K562 (cell line): ENCODE measurements around the gene IP6K3. TPM values are rescaled to one million over a fixed set of nuclear protein-coding genes. Genes with fewer than 3 reads are reported as not detected.

Source experiments
- ATF6 ChIP-seq: sonication (generic); formaldehyde crosslinking; IDR thresholded peaks from 2 replicates; pipeline ENCODE4 v1.4.0; 2020; ENCODE audit warnings: mild to moderate bottlenecking, missing genetic modification reagents
- BCOR ChIP-seq: fragments of 450-650 bp; IDR thresholded peaks from 2 replicates; pipeline ENCODE4 v1.6.1; 2016
- CC2D1A ChIP-seq: fragments of 450-650 bp; IDR thresholded peaks from 2 replicates; pipeline ENCODE4 v1.6.1; 2017; ENCODE audit warnings: mild to moderate bottlenecking
- CREM ChIP-seq: IDR thresholded peaks from 2 replicates; pipeline ENCODE4 v1.6.1; 2014; ENCODE audit warnings: antibody characterized with exemption, low read depth
- FOXP4 ChIP-seq: sonication (generic); formaldehyde crosslinking; IDR thresholded peaks from 2 replicates; pipeline ENCODE4 v1.8.0; 2022; ENCODE audit warnings: mild to moderate bottlenecking, missing genetic modification reagents, borderline replicate concordance
- KAT8 ChIP-seq: fragments of 450-650 bp; IDR thresholded peaks from 2 replicates; pipeline ENCODE4 v1.6.1; 2016; ENCODE audit warnings: low read depth, mild to moderate bottlenecking
- KDM1A ChIP-seq, 2 experiments: fragments of 450-650 bp; IDR thresholded peaks; 2 replicates each; pipeline ENCODE4 v1.6.1; 2016; ENCODE audit warnings: mild to moderate bottlenecking in 2 of 2
- LARP7 ChIP-seq: fragments of 450-650 bp; IDR thresholded peaks from 2 replicates; pipeline ENCODE4 v1.6.1; 2016
- MEIS2 ChIP-seq: fragments of 450-650 bp; IDR thresholded peaks from 2 replicates; pipeline ENCODE4 v1.6.1; 2014; ENCODE audit warnings: mild to moderate bottlenecking; ENCODE audit not compliant: partially characterized antibody
- NFYB ChIP-seq: IDR thresholded peaks from 2 replicates; pipeline ENCODE4 v1.6.1; 2011; ENCODE audit warnings: mild to moderate bottlenecking, moderate library complexity; ENCODE audit not compliant: insufficient read length; ENCODE audit errors: extremely low read depth
- PHF20 ChIP-seq: fragments of 450-650 bp; IDR thresholded peaks from 2 replicates; pipeline ENCODE4 v1.6.1; 2018; ENCODE audit not compliant: partially characterized antibody
- SMARCA5 ChIP-seq: fragments of 450-650 bp; IDR thresholded peaks from 2 replicates; pipeline ENCODE4 v1.6.1; 2016
- SMC3 ChIP-seq: conservative IDR thresholded peaks from 2 replicates; pipeline ENCODE4 v1.6.1; 2011; ENCODE audit warnings: low read depth, low read length, improper control_type of control experiment; ENCODE audit not compliant: insufficient read depth
- SRF ChIP-seq, 2 experiments: fragments of 250-450, 450-650 bp in 1 of 2; sonication (Bioruptor Pico) in 1 of 2; sonication (generic) in 1 of 2; formaldehyde crosslinking; IDR thresholded peaks; 2 replicates each; pipeline versions ENCODE4 v1.5.0 to v1.5.1; 2020 to 2022; ENCODE audit warnings: mild to moderate bottlenecking in 1 of 2, missing genetic modification reagents in 1 of 2
- VEZF1 ChIP-seq: fragments of 200-800 bp; sonication (Bioruptor generic); IDR thresholded peaks from 2 replicates; pipeline ENCODE4 v1.6.1; 2017; ENCODE audit warnings: missing genetic modification characterization, missing compliant biosample characterization
- ZFP36 ChIP-seq: fragments of 150-350 bp; IDR thresholded peaks from 2 replicates; pipeline ENCODE4 v1.6.1; 2018; ENCODE audit warnings: low read length, low read depth; ENCODE audit not compliant: partially characterized antibody
- ZKSCAN1 ChIP-seq: fragments of 150-350 bp; IDR thresholded peaks from 2 replicates; pipeline ENCODE4 v1.6.1; 2016; ENCODE audit warnings: low read depth, low read length
- ZNF324 ChIP-seq: fragments of 250-450 bp; sonication (Bioruptor Pico); IDR thresholded peaks from 2 replicates; pipeline ENCODE4 v1.4.0; 2020; ENCODE audit warnings: mild to moderate bottlenecking
- ZNF384 ChIP-seq: IDR thresholded peaks from 2 replicates; pipeline ENCODE4 v1.6.1; 2012; ENCODE audit warnings: low read depth, low read length, improper control_type of control experiment
- polyA plus RNA-seq, 8 experiments: library from polyadenylated mRNA; depleted of rRNA in 4 of 8; stranded (reverse) in 5 of 8; unstranded in 3 of 8; fragments of >200 nt; fragmentation: Nextera tagmentation in 2 of 8; fragmentation: Illumina TruSeq in 1 of 8; extraction: Ambion mirVana in 2 of 8; extraction: Trizol in 1 of 8; gene quantifications; 2 replicates each; pipeline versions ENCODE4 v1.2.1 to v1.2.3, GENCODE V29; 2011 to 2014; ENCODE audit warnings: inconsistent platforms in 1 of 8, missing spikeins in 1 of 8
- total RNA-seq, 7 experiments: library from RNA; depleted of rRNA in 6 of 7; stranded (reverse); fragments of >200 nt in 6 of 7; fragmentation: Illumina TruSeq in 2 of 7; extraction: Trizol in 2 of 7; gene quantifications; 2 replicates each; pipeline versions ENCODE4 v1.2.1 to v1.2.3, GENCODE V29; 2011 to 2021; ENCODE audit warnings: low replicate concordance in 1 of 7
- TF ChIP-seq, protein P1 (sequence below): fragments of 450-650 bp; IDR thresholded peaks from 2 replicates; pipeline ENCODE4 v1.6.1; 2017; ENCODE audit warnings: antibody characterized with exemption, mild to moderate bottlenecking

Gene IP6K3
- total and polyA plus RNA-seq, 9 of the 15 experiments (the other 6 are each of a cell fraction or from before 2014, with no cell fraction given), result not detected

DNA sequence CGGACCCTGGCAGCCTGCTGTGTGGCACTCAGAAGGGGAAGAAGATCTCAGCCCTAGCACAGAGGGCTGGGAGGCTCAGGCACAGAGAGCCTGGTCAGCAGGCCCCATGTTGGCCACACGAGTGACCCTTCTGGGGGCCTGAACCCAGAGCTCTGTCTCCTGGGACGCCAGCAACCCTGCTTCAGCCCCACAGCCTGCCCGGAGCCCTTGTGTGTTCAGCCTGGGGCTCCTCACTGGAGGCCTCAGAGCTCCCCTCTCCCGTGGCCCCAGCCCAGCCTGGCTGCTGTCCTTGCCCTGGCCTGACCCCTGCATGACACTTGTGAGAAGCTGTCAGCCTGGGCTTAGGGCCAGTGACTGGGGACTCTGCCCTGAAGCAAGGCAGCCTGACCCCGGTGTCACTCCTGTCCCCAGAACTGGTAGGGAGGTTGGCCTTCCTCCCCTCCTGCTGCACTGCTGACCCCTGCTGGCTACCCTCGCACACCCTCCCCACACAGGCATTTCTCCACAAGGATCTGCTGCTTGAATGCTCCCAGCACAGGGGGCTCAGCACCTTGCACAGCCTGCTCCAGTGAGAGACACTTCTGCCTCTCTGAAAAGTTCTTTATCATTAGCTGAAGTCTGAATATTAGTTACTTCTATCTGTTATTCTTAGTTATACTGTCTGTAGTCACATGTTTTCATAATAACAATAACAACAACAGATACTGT, 15.4 kb upstream of the IP6K3 start (continued):
- no peak for TF ChIP-seq NFYB
- no peak for TF ChIP-seq ZNF384
- peak in 1 of 2 experiments; percentile 82; a peak in 1 of 4 replicates for TF ChIP-seq SRF (CRISPR knock-in tag; IDR thresholded peaks at IDR 0.05)
- TF ChIP-seq ZNF324, result no peak
- TF ChIP-seq SMARCA5, result 0 out of 2 replicates have a peak, but pooled peaks have one; percentile 19
- peak; percentile 80 for TF ChIP-seq BCOR
- TF ChIP-seq CREM, result peak; percentile 52
- no peak for TF ChIP-seq PHF20
- TF ChIP-seq ZKSCAN1, result no peak
- TF ChIP-seq ATF6 (CRISPR knock-in tag), result no peak
- TF ChIP-seq ZFP36, result peak; percentile 77
- no peak for TF ChIP-seq KDM1A (IDR thresholded peaks at IDR 0.05)
- no peak for TF ChIP-seq KAT8
- peak; percentile 90 for TF ChIP-seq CC2D1A
- TF ChIP-seq VEZF1 (CRISPR knock-in tag), result peak; percentile 38
- peak; percentile 76 for TF ChIP-seq MEIS2
- TF ChIP-seq LARP7, result 0 out of 2 replicates have a peak, but pooled peaks have one; percentile 24
- peak; percentile 96 for TF ChIP-seq SMC3
- no peak for TF ChIP-seq FOXP4 (CRISPR knock-in tag)
- TF ChIP-seq, protein P1, sequence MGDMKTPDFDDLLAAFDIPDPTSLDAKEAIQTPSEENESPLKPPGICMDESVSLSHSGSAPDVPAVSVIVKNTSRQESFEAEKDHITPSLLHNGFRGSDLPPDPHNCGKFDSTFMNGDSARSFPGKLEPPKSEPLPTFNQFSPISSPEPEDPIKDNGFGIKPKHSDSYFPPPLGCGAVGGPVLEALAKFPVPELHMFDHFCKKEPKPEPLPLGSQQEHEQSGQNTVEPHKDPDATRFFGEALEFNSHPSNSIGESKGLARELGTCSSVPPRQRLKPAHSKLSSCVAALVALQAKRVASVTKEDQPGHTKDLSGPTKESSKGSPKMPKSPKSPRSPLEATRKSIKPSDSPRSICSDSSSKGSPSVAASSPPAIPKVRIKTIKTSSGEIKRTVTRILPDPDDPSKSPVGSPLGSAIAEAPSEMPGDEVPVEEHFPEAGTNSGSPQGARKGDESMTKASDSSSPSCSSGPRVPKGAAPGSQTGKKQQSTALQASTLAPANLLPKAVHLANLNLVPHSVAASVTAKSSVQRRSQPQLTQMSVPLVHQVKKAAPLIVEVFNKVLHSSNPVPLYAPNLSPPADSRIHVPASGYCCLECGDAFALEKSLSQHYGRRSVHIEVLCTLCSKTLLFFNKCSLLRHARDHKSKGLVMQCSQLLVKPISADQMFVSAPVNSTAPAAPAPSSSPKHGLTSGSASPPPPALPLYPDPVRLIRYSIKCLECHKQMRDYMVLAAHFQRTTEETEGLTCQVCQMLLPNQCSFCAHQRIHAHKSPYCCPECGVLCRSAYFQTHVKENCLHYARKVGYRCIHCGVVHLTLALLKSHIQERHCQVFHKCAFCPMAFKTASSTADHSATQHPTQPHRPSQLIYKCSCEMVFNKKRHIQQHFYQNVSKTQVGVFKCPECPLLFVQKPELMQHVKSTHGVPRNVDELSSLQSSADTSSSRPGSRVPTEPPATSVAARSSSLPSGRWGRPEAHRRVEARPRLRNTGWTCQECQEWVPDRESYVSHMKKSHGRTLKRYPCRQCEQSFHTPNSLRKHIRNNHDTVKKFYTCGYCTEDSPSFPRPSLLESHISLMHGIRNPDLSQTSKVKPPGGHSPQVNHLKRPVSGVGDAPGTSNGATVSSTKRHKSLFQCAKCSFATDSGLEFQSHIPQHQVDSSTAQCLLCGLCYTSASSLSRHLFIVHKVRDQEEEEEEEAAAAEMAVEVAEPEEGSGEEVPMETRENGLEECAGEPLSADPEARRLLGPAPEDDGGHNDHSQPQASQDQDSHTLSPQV, result no peak
